GM21381 (cell line): ENCODE results near the gene LOXL4.

Experiments
- ATAC-seq: cut with Tn5 transposase; IDR thresholded peaks from one replicate; pipeline ENCODE4 v1.9.1; 2021; ENCODE audit warnings: mild to moderate bottlenecking, moderate library complexity; ENCODE audit not compliant: unreplicated experiment

LOXL4 gene

DNA sequence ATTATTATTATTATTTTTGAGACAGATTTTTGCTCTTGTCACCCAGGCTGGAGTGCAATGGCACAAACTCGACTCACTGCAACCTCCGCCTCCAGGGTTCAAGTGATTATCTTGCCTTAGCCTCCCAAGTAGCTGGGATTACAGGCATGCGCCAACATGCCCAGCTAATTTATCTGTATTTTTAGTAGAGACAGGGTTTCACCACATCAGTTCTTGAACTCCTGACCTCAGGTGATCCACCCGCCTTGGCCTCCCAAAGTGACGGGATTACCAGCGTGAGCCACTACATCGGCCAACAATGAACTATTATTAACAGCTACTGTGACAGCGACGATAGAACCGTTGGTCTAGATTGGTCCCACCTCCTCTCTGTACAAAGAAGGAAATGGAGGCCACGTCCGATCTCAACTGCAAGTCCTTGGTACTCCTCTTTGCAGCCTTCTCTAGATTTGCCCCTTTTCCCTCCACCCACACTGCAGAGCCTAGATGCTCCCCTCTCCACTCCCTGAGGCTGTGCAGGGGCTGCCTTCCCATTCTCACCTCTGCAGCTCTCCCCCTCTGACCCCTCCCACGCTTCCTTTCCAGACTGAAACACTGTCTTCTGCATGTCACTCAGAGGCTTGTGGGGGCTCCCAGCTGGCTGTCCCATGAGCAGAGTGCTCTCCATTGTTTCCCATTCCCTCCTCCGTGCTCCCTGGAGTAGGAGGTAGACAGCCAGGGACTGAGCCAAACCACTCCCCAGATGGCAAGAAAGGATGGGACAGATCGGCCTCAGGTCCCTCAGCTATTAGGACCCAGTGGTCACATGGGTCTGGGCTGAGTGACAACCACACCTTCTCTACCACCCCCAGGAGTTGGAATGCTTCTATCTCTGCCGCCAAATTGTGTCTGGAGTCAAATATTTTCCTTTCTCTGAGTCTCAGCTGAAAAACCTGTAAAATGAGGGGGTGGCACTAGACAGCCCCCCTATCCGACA is 2.3 kb downstream of the LOXL4 start:
- no peak for ATAC-seq

- ATAC-seq: no peak
Measured at GRCh38 chr10:98264378-98265065, 3.5 kb downstream of the LOXL4 start.

GRCh38 chr10:98263088-98263487 is 4.9 kb downstream of the LOXL4 start:
- ATAC-seq: no peak

DNA sequence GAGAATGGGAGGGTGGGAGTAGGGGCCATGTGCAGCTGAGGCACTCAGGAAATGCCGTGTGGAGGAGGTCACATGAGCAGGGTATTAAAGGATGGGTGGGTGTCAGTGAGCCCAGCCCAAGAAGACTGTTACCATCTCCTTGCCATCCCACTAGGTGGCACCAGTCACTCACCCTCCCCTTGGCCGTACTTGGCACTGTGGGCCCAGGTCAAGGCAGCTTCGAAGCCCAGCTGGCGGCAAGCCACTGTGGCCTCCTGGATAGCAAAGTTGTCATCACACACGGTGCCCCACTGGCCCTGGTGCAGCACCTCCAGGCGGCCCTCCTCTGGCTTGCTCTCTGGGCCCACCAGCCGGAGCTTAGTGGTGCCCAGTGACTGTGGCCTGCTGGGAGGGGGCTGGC is 5.4 kb downstream of the LOXL4 start:
- no peak for ATAC-seq

GRCh38 chr10:98261436-98262277 is 6.3 kb downstream of the LOXL4 start:
- no peak for ATAC-seq

GRCh38 chr10:98260752-98261151 is 7.2 kb downstream of the LOXL4 start:
- ATAC-seq: no peak

DNA sequence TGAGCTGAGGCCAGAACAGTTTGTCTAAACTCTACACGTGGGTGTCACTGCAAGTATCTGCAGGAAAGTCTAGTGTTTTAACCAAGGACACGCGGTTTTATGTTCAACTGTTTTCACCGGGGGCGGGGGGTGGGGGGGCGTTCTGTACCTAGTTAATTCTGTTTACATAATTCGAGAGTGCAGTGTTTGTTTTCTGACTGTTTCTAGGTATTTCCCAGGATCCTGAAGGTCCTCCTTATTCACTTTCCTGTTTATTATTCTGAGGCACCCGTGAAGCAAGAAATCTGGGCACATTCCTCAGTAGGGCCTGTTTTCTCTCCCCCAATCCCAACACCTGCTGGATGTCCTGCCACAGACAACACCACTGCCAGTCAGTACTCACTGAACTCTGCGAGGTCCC is 7.6 kb downstream of the LOXL4 start:
- no peak for ATAC-seq

DNA sequence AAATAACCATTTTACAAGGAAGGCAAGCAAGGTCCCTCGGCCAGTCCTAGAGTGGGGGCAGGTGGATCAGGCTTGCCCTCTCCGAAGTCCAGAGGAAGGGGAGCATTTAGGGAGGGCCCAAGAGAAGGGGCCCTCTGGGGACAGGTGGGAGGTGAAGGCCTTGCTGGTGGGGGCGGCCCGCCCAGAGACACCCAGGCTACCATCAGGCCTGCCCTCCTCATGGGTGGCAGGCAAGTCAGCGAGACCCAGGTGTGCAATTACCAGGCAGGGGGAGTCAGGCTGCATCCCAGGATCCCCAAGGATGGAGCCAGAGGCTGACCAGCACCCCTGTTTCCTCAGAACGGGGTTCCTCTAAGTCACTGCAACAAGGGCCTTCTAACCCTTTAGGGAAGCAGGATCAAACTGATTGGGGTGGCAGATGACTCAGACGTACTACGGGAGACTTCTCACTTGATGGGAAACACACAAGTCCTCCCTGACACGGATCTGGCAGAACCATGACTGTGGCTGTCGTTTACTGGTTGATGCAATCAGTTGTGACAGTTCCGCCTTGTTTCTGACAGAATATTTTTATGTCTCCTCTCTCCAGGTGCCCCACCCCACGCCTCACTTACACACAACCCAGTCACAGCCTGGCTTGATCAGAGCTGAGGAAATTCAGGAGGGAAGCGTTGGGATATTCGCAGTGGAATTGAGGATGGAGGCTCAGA is 8.2 kb downstream of the LOXL4 start:
- no peak for ATAC-seq

GRCh38 chr10:98258683-98259454 is 9.1 kb downstream of the LOXL4 start:
- ATAC-seq: no peak

DNA sequence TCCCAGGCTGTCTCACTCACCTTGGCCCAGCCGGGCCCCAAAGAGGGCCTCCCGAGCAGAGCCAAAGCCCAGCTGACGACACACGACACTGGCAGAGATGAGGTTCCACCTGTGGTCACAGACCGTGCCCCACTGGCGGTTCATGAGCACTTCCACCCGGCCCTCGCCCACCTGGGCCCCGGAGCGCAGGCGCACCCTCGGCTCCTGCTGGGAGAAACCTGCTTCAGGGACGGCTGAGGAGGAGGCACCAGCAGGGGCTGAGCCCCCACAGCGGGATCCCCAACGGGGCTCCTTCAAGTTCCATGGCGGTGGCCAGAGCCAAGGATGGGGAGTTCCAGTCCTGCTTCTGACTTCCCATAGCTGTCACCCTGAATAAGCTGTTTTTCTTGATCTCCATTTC is 10.0 kb downstream of the LOXL4 start:
- no peak for ATAC-seq

- no peak for ATAC-seq
Measured at GRCh38 chr10:98257198-98257597, 10.8 kb downstream of the LOXL4 start.

DNA sequence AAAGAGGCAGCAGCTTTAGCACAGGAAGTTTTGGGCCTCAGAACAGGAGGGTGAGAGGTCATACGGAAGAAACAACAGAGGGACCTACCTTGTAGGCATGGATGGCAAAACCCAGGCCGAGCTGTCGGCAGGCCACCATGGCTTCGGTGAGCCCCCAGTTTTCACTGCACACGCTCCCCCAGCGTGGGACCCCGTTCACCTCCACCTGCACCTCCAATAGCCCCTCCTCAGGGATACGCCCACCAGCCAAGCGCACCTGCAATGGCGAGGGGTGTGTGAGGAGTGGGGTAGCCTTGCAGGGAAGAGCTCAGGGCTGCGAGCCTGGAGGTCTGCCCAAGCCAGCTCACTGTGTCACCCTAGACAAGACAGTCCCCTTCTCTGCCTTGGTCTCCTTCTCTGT is 11.3 kb downstream of the LOXL4 start:
- no peak for ATAC-seq

- ATAC-seq: no peak
Measured at GRCh38 chr10:98255146-98255877, 12.7 kb downstream of the LOXL4 start.

DNA sequence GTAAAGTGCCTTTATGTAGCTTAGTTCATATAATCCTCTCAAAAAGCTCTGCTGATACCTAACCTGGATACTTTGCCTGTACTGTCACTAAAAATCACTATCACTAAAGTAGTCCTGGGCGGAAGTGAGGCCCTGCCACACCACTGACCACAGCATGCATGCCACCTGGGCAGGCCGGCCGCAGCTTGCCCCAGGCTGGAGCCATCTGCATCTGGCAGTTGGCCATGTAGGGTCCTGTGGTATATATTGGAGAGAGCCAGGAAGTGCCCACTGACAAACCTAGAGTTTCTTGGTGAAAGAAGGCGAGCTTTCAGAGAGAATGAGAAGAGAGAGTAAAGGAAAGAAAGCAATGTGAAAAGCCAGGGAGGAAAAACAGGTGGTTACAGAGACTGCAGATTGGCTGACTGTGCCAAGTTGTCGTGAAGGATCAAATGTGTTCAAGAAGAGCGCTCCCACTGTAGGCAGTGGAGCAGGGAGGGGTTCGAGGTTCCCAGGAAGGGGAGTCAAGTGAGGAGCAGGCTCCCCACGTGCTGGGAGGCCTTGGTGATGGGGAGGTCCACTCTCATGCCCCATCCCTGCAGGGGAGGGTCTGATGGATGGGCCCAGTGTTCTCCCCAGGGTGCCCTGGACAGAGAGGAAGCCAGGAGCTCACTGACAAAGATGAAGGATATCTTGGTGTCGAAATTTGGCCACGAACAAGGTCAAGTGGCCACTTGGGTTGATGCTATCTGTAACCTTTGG is 13.6 kb downstream of the LOXL4 start:
- ATAC-seq: no peak

- no peak for ATAC-seq
Measured at GRCh38 chr10:98253499-98253898, 14.5 kb downstream of the LOXL4 start.

DNA sequence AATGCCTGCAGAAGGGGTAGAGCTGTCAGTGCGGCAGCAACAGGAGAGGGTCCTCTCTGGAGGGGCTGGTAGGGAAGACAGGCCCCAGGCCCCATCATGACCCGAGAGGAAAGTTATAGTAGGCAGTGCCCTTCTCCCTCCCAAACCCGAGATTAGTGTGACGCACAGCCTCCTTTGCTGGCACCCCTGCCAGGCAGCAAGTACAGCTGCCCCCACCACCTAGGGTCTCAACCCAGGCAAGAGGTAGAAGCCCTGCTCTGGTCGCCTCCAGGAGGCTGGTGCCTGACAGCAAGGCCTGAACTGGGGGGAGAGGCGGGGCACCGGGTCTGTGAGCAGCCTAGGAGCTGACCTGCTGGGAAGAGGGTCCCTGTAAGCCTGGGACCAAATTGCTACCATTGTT is 15.5 kb downstream of the LOXL4 start:
- no peak for ATAC-seq

DNA sequence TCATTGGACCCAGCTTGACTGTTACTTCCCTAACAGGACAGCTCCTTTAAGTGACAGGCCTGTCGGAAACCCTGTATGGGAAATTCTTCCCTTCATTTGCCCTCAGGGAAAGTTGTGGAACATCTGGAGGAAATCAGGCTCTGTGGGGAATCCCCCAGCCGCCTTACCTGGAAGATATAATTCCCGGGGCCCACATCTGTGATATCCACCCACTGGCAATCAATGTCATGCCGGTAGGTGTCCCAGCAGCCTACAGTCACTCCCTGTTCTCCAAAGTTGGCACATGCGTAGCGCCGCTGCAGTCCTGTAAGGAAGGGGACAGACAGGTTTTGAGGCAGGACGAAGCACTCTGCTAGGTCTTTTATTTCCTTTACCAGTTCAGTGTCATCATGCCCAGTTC is 16.6 kb downstream of the LOXL4 start:
- no peak for ATAC-seq

DNA sequence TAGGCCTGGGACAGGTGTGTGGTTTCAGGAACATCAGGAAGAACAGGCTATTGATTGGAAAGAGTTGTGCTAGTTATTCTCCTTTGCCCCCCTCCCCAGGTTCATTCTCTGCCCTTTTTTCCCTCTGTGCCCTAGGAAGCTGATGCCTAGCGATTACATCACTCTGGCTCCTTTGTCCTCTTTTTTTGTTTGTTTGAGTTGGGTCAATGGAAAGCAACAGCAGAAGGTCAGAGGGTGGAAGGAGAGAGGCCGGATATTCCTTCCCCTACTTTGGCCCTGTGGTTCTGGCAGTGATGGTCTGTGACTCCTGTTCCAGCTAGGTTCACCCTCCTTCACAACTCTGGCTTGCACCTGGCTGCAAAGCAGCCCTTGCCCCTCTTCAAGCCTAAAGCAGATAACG is 18.9 kb downstream of the LOXL4 start:
- no peak for ATAC-seq

DNA sequence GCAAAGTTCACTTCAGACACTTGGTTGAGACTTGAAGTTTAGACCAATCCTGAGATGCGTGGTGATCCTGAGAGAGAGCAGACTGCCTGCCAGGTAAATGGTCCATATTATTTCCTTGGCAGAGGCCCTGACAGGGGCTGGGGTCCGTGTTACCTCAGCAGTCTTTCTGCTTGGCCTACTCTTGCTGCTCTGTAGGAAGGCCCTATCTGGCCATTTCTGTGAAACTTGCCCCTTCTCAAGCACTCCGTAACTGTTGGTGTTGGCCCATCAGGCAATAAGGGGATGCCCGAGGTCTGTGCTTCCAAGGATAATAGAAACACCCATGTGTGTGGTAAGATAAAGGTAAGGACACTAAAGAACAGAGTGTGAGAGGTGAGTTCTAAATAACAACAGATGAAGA is 20.0 kb downstream of the LOXL4 start:
- no peak for ATAC-seq
